22Rv1 (cell line): ENCODE measurements around the gene SYTL3.

ENCODE experiments used
- CTCF ChIP-seq: fragments of 450-650 bp; IDR thresholded peaks from 2 replicates; pipeline ENCODE4 v1.5.1; 2017; ENCODE audit warnings: mild to moderate bottlenecking
- ZFX ChIP-seq: fragments of 450-650 bp; IDR thresholded peaks from 2 replicates; pipeline ENCODE4 v1.6.1; 2017; ENCODE audit warnings: antibody characterized with exemption, borderline replicate concordance

- TF ChIP-seq CTCF (no peak), ZFX (no peak)
Measured at GRCh38 chr6:158620963-158621693, 28.7 kb upstream of the SYTL3 start.
